ENCODE results near the gene COG1.
A peak's percentile ranks its signal among the peaks of the same experiment; 100 is the strongest.

The COG1 gene

GRCh38 chr17:73215447-73215846 lies 22.6 kb downstream of the COG1 start:
- DNase-seq (ENCODE audit: low read depth): no peak
- H3K4me3 ChIP-seq (ENCODE audit: low read depth, low read length): no peak overlapping the region
- TF ChIP-seq MAX (IDR thresholded peaks at IDR 0.05; ENCODE audit: low read depth, low read length): no peak
- TF ChIP-seq POLR2A (IDR thresholded peaks at IDR 0.05; ENCODE audit: extremely low read depth, insufficient read length): no peak
- no peak for TF ChIP-seq MYC (IDR thresholded peaks at IDR 0.05; ENCODE audit: low read depth, low read length)
- no peak for TF ChIP-seq CTCF (IDR thresholded peaks at IDR 0.05; ENCODE audit: low read depth, low read length)

GRCh38 chr17:73223626-73224230 lies 30.9 kb downstream of the COG1 start:
- no peak for TF ChIP-seq CTCF (IDR thresholded peaks at IDR 0.05; ENCODE audit: low read depth, low read length)
- TF ChIP-seq POLR2A (IDR thresholded peaks at IDR 0.05; ENCODE audit: extremely low read depth, insufficient read length): no peak
- no peak for TF ChIP-seq MYC (IDR thresholded peaks at IDR 0.05; ENCODE audit: low read depth, low read length)
- TF ChIP-seq MAX (IDR thresholded peaks at IDR 0.05; ENCODE audit: low read depth, low read length): no peak
- no peak overlapping the region for H3K4me3 ChIP-seq (ENCODE audit: low read depth, low read length)
- no peak for DNase-seq (ENCODE audit: low read depth)

GRCh38 chr17:73224237-73224636 lies 31.4 kb downstream of the COG1 start:
- no peak for DNase-seq (ENCODE audit: low read depth)
- TF ChIP-seq MAX (IDR thresholded peaks at IDR 0.05; ENCODE audit: low read depth, low read length) (no peak), CTCF (IDR thresholded peaks at IDR 0.05; ENCODE audit: low read depth, low read length) (no peak)
- H3K4me3 ChIP-seq (ENCODE audit: low read depth, low read length): no peak overlapping the region

- TF ChIP-seq MYC (IDR thresholded peaks at IDR 0.05; ENCODE audit: low read depth, low read length) (no peak), CTCF (IDR thresholded peaks at IDR 0.05; ENCODE audit: low read depth, low read length) (no peak), POLR2A (IDR thresholded peaks at IDR 0.05; ENCODE audit: extremely low read depth, insufficient read length) (no peak), MAX (IDR thresholded peaks at IDR 0.05; ENCODE audit: low read depth, low read length) (no peak)
These were observed 31.9 kb downstream of the COG1 start for GRCh38 chr17:73224663-73225305.

GRCh38 chr17:73226556-73227172 lies 33.8 kb downstream of the COG1 start:
- peak overlapping the region; percentile 4 for H3K4me3 ChIP-seq (ENCODE audit: low read depth, low read length)
- no peak for TF ChIP-seq MAX (IDR thresholded peaks at IDR 0.05; ENCODE audit: low read depth, low read length)
- TF ChIP-seq POLR2A (IDR thresholded peaks at IDR 0.05; ENCODE audit: extremely low read depth, insufficient read length): no peak
- TF ChIP-seq MYC (IDR thresholded peaks at IDR 0.05; ENCODE audit: low read depth, low read length): no peak
- TF ChIP-seq CTCF (IDR thresholded peaks at IDR 0.05; ENCODE audit: low read depth, low read length): no peak
- no peak for DNase-seq (ENCODE audit: low read depth)

More at GRCh38 chr17:73224663-73225305, 31.9 kb downstream of the COG1 start:
- H3K4me3 ChIP-seq (ENCODE audit: low read depth, low read length): no peak overlapping the region
- no peak for DNase-seq (ENCODE audit: low read depth)
